GM23338 (cell line): Measurements from ENCODE around the gene NEO1.

Source experiments
- CREB1 ChIP-seq: fragments of 250-450 bp; sonication (Bioruptor Pico); IDR thresholded peaks from 2 replicates; pipeline ENCODE4 v1.5.0; 2020; ENCODE audit warnings: low read depth, mild to moderate bottlenecking, moderate library complexity
- EZH2 ChIP-seq: fragments of 200-600 bp; sonication (generic); IDR thresholded peaks from one replicate; pipeline ENCODE4 v1.8.0; 2017; ENCODE audit warnings: antibody characterized with exemption, mild to moderate bottlenecking, low read depth; ENCODE audit not compliant: unreplicated experiment
- EZH2phosphoT487 ChIP-seq: fragments of 200-600 bp; sonication (generic); IDR thresholded peaks from one replicate; pipeline ENCODE4 v1.8.1; 2018; ENCODE audit warnings: antibody characterized with exemption; ENCODE audit not compliant: unreplicated experiment
- JUNB ChIP-seq: IDR thresholded peaks from one replicate; pipeline ENCODE4 v1.6.1; 2016; ENCODE audit warnings: antibody characterized with exemption; ENCODE audit not compliant: unreplicated experiment
- POLR2AphosphoS5 ChIP-seq: IDR thresholded peaks from 2 replicates; pipeline ENCODE4 v1.6.1; 2016; ENCODE audit warnings: antibody characterized with exemption, low read depth
- ZNF114 ChIP-seq: fragments of 250-450 bp; sonication (Bioruptor Pico); IDR thresholded peaks from 2 replicates; pipeline ENCODE4 v1.5.0; 2020; ENCODE audit warnings: mild to moderate bottlenecking, moderate library complexity
- ZNF331 ChIP-seq: fragments of 250-450 bp; sonication (Bioruptor Pico); IDR thresholded peaks from 2 replicates; pipeline ENCODE4 v1.5.0; 2020; ENCODE audit warnings: low read depth, mild to moderate bottlenecking, moderate library complexity
- TF ChIP-seq, protein P1 (sequence below), 2 experiments: fragments of 200-600 bp in 1 of 2; sonication (generic) in 1 of 2; conservative IDR thresholded peaks; 2 replicates each; pipeline versions ENCODE4 v1.5.1 to v1.6.1; 2016 to 2017; ENCODE audit warnings: antibody characterized with exemption in 2 of 2, low read depth in 2 of 2, mild to moderate bottlenecking in 2 of 2, moderate library complexity in 1 of 2
- TF ChIP-seq, protein P2 (sequence below): IDR thresholded peaks from one replicate; pipeline ENCODE4 v1.6.1; 2018; ENCODE audit warnings: antibody characterized with exemption; ENCODE audit not compliant: unreplicated experiment
- TF ChIP-seq, protein P3 (sequence below): IDR thresholded peaks from 2 replicates; pipeline ENCODE4 v1.6.1; 2016; ENCODE audit warnings: antibody characterized with exemption
- TF ChIP-seq, protein P4 (sequence below): fragments of 250-450 bp; sonication (Bioruptor Pico); IDR thresholded peaks from 2 replicates; pipeline ENCODE4 v1.5.0; 2020; ENCODE audit warnings: mild to moderate bottlenecking, moderate library complexity

DNA sequence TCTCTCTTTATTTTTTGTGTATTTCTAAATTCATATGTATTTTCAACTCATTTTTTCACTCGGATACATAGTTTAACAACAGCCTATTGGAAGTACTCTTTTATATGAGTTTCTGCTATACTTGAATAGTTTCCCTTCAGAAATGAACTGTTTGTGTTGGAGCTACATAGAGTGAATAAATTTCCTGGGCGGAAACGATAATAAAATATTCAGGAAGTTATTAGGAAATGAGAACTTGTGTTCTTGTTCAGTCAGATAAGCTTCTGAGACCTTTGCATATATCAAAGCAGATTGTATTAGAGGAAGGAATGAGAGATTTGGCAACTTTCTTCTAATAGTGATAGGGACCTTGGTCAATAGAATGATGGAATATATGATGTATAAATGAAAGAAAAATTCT, 27.3 kb downstream of the NEO1 start:
- TF ChIP-seq POLR2AphosphoS5 (no peak), EZH2 (no peak), EZH2phosphoT487 (no peak), JUNB (no peak), ZNF331 (CRISPR knock-in tag) (no peak), CREB1 (no peak), ZNF114 (CRISPR knock-in tag) (no peak)
- TF ChIP-seq, protein P1, sequence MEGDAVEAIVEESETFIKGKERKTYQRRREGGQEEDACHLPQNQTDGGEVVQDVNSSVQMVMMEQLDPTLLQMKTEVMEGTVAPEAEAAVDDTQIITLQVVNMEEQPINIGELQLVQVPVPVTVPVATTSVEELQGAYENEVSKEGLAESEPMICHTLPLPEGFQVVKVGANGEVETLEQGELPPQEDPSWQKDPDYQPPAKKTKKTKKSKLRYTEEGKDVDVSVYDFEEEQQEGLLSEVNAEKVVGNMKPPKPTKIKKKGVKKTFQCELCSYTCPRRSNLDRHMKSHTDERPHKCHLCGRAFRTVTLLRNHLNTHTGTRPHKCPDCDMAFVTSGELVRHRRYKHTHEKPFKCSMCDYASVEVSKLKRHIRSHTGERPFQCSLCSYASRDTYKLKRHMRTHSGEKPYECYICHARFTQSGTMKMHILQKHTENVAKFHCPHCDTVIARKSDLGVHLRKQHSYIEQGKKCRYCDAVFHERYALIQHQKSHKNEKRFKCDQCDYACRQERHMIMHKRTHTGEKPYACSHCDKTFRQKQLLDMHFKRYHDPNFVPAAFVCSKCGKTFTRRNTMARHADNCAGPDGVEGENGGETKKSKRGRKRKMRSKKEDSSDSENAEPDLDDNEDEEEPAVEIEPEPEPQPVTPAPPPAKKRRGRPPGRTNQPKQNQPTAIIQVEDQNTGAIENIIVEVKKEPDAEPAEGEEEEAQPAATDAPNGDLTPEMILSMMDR (conservative IDR thresholded peaks at IDR 0.05; ENCODE audit: low read depth in 2 of 2): no peak
- TF ChIP-seq, protein P2, sequence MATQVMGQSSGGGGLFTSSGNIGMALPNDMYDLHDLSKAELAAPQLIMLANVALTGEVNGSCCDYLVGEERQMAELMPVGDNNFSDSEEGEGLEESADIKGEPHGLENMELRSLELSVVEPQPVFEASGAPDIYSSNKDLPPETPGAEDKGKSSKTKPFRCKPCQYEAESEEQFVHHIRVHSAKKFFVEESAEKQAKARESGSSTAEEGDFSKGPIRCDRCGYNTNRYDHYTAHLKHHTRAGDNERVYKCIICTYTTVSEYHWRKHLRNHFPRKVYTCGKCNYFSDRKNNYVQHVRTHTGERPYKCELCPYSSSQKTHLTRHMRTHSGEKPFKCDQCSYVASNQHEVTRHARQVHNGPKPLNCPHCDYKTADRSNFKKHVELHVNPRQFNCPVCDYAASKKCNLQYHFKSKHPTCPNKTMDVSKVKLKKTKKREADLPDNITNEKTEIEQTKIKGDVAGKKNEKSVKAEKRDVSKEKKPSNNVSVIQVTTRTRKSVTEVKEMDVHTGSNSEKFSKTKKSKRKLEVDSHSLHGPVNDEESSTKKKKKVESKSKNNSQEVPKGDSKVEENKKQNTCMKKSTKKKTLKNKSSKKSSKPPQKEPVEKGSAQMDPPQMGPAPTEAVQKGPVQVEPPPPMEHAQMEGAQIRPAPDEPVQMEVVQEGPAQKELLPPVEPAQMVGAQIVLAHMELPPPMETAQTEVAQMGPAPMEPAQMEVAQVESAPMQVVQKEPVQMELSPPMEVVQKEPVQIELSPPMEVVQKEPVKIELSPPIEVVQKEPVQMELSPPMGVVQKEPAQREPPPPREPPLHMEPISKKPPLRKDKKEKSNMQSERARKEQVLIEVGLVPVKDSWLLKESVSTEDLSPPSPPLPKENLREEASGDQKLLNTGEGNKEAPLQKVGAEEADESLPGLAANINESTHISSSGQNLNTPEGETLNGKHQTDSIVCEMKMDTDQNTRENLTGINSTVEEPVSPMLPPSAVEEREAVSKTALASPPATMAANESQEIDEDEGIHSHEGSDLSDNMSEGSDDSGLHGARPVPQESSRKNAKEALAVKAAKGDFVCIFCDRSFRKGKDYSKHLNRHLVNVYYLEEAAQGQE: no peak
- TF ChIP-seq, protein P3, sequence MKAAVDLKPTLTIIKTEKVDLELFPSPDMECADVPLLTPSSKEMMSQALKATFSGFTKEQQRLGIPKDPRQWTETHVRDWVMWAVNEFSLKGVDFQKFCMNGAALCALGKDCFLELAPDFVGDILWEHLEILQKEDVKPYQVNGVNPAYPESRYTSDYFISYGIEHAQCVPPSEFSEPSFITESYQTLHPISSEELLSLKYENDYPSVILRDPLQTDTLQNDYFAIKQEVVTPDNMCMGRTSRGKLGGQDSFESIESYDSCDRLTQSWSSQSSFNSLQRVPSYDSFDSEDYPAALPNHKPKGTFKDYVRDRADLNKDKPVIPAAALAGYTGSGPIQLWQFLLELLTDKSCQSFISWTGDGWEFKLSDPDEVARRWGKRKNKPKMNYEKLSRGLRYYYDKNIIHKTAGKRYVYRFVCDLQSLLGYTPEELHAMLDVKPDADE: no peak
- TF ChIP-seq, protein P4, sequence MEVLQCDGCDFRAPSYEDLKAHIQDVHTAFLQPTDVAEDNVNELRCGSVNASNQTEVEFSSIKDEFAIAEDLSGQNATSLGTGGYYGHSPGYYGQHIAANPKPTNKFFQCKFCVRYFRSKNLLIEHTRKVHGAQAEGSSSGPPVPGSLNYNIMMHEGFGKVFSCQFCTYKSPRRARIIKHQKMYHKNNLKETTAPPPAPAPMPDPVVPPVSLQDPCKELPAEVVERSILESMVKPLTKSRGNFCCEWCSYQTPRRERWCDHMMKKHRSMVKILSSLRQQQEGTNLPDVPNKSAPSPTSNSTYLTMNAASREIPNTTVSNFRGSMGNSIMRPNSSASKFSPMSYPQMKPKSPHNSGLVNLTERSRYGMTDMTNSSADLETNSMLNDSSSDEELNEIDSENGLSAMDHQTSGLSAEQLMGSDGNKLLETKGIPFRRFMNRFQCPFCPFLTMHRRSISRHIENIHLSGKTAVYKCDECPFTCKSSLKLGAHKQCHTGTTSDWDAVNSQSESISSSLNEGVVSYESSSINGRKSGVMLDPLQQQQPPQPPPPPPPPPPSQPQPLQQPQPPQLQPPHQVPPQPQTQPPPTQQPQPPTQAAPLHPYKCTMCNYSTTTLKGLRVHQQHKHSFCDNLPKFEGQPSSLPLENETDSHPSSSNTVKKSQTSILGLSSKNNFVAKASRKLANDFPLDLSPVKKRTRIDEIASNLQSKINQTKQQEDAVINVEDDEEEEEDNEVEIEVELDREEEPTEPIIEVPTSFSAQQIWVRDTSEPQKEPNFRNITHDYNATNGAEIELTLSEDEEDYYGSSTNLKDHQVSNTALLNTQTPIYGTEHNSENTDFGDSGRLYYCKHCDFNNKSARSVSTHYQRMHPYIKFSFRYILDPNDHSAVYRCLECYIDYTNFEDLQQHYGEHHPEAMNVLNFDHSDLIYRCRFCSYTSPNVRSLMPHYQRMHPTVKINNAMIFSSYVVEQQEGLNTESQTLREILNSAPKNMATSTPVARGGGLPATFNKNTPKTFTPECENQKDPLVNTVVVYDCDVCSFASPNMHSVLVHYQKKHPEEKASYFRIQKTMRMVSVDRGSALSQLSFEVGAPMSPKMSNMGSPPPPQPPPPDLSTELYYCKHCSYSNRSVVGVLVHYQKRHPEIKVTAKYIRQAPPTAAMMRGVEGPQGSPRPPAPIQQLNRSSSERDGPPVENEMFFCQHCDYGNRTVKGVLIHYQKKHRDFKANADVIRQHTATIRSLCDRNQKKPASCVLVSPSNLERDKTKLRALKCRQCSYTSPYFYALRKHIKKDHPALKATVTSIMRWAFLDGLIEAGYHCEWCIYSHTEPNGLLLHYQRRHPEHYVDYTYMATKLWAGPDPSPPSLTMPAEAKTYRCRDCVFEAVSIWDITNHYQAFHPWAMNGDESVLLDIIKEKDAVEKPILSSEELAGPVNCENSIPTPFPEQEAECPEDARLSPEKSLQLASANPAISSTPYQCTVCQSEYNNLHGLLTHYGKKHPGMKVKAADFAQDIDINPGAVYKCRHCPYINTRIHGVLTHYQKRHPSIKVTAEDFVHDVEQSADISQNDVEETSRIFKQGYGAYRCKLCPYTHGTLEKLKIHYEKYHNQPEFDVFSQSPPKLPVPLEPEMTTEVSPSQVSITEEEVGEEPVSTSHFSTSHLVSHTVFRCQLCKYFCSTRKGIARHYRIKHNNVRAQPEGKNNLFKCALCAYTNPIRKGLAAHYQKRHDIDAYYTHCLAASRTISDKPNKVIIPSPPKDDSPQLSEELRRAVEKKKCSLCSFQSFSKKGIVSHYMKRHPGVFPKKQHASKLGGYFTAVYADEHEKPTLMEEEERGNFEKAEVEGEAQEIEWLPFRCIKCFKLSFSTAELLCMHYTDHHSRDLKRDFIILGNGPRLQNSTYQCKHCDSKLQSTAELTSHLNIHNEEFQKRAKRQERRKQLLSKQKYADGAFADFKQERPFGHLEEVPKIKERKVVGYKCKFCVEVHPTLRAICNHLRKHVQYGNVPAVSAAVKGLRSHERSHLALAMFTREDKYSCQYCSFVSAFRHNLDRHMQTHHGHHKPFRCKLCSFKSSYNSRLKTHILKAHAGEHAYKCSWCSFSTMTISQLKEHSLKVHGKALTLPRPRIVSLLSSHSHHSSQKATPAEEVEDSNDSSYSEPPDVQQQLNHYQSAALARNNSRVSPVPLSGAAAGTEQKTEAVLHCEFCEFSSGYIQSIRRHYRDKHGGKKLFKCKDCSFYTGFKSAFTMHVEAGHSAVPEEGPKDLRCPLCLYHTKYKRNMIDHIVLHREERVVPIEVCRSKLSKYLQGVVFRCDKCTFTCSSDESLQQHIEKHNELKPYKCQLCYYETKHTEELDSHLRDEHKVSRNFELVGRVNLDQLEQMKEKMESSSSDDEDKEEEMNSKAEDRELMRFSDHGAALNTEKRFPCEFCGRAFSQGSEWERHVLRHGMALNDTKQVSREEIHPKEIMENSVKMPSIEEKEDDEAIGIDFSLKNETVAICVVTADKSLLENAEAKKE (CRISPR knock-in tag): no peak
